Fibroblast of lung (primary cell): Measurements from ENCODE around the gene MYO3B. TPM values are rescaled to one million over a fixed set of nuclear protein-coding genes. Genes with fewer than 3 reads are reported as not detected.

ENCODE experiments used
- DNase-seq, 2 donors: peaks; one replicate each; pipeline versions ENCODE4 v3.0.0 to v3.0.0-alpha.2; 2010; ENCODE audit warnings: low read depth in 2 of 2
- H2AFZ ChIP-seq: 2 replicates; pipeline ENCODE4 v1.5.1; 2012; ENCODE audit warnings: low read length, control low read depth, inconsistent platforms
- H3K27ac ChIP-seq: 2 replicates; pipeline ENCODE4 v1.5.1; 2011; ENCODE audit warnings: low read length, control low read depth; ENCODE audit not compliant: insufficient read depth
- H3K27me3 ChIP-seq: 2 replicates; pipeline ENCODE4 v1.5.1; 2011; ENCODE audit warnings: mild to moderate bottlenecking, low read length; ENCODE audit not compliant: control insufficient read depth, insufficient read depth
- H3K36me3 ChIP-seq: 2 replicates; pipeline ENCODE4 v1.5.1; 2011; ENCODE audit warnings: low read length; ENCODE audit not compliant: control insufficient read depth, insufficient read depth
- H3K4me1 ChIP-seq: 2 replicates; pipeline ENCODE4 v1.5.1; 2011; ENCODE audit warnings: low read length; ENCODE audit not compliant: control insufficient read depth, insufficient read depth; ENCODE audit errors: extremely low read depth
- H3K4me2 ChIP-seq: 2 replicates; pipeline ENCODE4 v1.5.1; 2011; ENCODE audit warnings: low read length, control low read depth; ENCODE audit not compliant: insufficient read depth; ENCODE audit errors: extremely low read depth
- H3K4me3 ChIP-seq, 4 experiments: fragments of 200-600 bp in 1 of 4; sonication (generic) in 1 of 4; replicated peaks in 1 of 4; 2 replicates each; pipeline ENCODE4 v1.5.1; 2011 to 2016; ENCODE audit warnings: low read length in 4 of 4, low read depth in 3 of 4, mild to moderate bottlenecking in 3 of 4, control low read depth in 2 of 4, inconsistent platforms in 1 of 4, mixed read lengths in 1 of 4; ENCODE audit not compliant: insufficient read depth in 1 of 4; ENCODE audit errors: control extremely low read depth in 1 of 4
- H3K79me2 ChIP-seq: 2 replicates; pipeline ENCODE4 v1.5.1; 2012; ENCODE audit warnings: mild to moderate bottlenecking, low read length, inconsistent platforms; ENCODE audit not compliant: control insufficient read depth, insufficient read depth
- H3K9ac ChIP-seq: 2 replicates; pipeline ENCODE4 v1.5.1; 2011; ENCODE audit warnings: mild to moderate bottlenecking, low read length, control low read depth; ENCODE audit not compliant: insufficient read depth
- H3K9me3 ChIP-seq: 2 replicates; pipeline ENCODE4 v1.5.1; 2012; ENCODE audit warnings: low read depth, low read length; ENCODE audit not compliant: control insufficient read depth, insufficient read depth
- H4K20me1 ChIP-seq: 2 replicates; pipeline ENCODE4 v1.5.1; 2011; ENCODE audit warnings: low read length; ENCODE audit not compliant: control insufficient read depth, insufficient read depth; ENCODE audit errors: extremely low read depth
- EZH2 ChIP-seq: IDR thresholded peaks from 2 replicates; pipeline ENCODE4 v1.5.1; 2012; ENCODE audit warnings: low read length, control low read depth, mild to moderate bottlenecking; ENCODE audit errors: missing control alignments
- polyA plus RNA-seq, 2 donors: library from polyadenylated mRNA; depleted of rRNA in 1 of 2; stranded (reverse) in 1 of 2; unstranded in 1 of 2; fragments of >200 nt; gene quantifications; 2 replicates each; pipeline ENCODE4 v1.2.1, GENCODE V29; 2011 to 2012; ENCODE audit warnings: missing spikeins in 1 of 2
- total RNA-seq: library from RNA; depleted of rRNA; stranded (reverse); fragments of >200 nt; gene quantifications from 2 replicates; pipeline ENCODE4 v1.2.1, GENCODE V29; 2014
- TF ChIP-seq, protein P1 (sequence below), 2 donors: IDR thresholded peaks in 1 of 2; conservative IDR thresholded peaks in 1 of 2; 1 replicate in 1 of 2; 2 replicates in 1 of 2; pipeline ENCODE4 v1.5.1; 2011 to 2012; ENCODE audit warnings: low read length in 2 of 2, control low read depth in 1 of 2, inconsistent platforms in 1 of 2, low read depth in 1 of 2, mild to moderate bottlenecking in 1 of 2

MYO3B gene
- total and polyA plus RNA-seq, 2 donors (not counting 1 experiment from before 2014, with no cell fraction given), result 0.06 to 0.50 TPM

- no peak overlapping the region for H3K27ac ChIP-seq
- no peaks in the 10 kb centered on the region for H3K9me3 ChIP-seq
- no peak overlapping the region for H3K9ac ChIP-seq
- no peak for DNase-seq
- H2AFZ ChIP-seq, result no peak overlapping the region
- no peaks in the 10 kb centered on the region for H3K36me3 ChIP-seq
- TF ChIP-seq EZH2, result no peak
- TF ChIP-seq, protein P1, sequence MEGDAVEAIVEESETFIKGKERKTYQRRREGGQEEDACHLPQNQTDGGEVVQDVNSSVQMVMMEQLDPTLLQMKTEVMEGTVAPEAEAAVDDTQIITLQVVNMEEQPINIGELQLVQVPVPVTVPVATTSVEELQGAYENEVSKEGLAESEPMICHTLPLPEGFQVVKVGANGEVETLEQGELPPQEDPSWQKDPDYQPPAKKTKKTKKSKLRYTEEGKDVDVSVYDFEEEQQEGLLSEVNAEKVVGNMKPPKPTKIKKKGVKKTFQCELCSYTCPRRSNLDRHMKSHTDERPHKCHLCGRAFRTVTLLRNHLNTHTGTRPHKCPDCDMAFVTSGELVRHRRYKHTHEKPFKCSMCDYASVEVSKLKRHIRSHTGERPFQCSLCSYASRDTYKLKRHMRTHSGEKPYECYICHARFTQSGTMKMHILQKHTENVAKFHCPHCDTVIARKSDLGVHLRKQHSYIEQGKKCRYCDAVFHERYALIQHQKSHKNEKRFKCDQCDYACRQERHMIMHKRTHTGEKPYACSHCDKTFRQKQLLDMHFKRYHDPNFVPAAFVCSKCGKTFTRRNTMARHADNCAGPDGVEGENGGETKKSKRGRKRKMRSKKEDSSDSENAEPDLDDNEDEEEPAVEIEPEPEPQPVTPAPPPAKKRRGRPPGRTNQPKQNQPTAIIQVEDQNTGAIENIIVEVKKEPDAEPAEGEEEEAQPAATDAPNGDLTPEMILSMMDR (conservative IDR thresholded peaks at IDR 0.05 in 1 of 2, IDR thresholded peaks at IDR 0.05 in 1 of 2; ENCODE audit: low read depth in 1 of 2, low read length in 2 of 2), result no peak
- H3K4me2 ChIP-seq, result no peak overlapping the region
- no peak overlapping the region for H3K4me3 ChIP-seq
- no peaks in the 10 kb centered on the region for H3K79me2 ChIP-seq
- H3K4me1 ChIP-seq, result no peaks in the 10 kb centered on the region
- peaks cover 3% of the 10 kb centered on the region for H3K27me3 ChIP-seq
- no peaks in the 10 kb centered on the region for H4K20me1 ChIP-seq
These were observed 60.8 kb downstream of the MYO3B start for GRCh38 chr2:170238776-170239175.

DNA sequence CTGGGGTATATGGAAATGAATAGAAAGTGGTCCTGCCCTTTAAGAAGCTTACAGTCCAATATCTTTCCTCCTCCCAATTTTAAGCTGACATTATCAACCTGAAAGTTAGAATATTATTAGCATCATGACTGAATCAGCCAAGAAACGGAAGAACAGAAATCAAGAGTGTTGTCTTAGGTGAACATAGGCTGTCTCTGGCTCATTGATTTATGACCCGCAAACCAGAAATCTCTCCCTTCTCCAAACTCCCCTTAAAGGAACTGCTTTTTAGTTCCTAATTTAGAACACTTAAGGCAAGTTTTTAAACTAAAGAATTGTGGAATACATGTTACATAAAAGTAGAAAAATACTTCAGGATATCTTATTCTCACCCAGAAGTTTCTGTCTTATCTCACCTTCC lies 62.7 kb downstream of the MYO3B start:
- Histone ChIP-seq H3K9ac (no peak overlapping the region), H4K20me1 (no peaks in the 10 kb centered on the region), H2AFZ (no peak overlapping the region), H3K9me3 (no peaks in the 10 kb centered on the region), H3K4me2 (no peak overlapping the region), H3K27ac (no peak overlapping the region), H3K79me2 (no peaks in the 10 kb centered on the region), H3K27me3 (peaks cover 5% of the 10 kb centered on the region), H3K4me3 (no peak overlapping the region), H3K36me3 (no peaks in the 10 kb centered on the region), H3K4me1 (no peaks in the 10 kb centered on the region)
- TF ChIP-seq EZH2, result no peak
- TF ChIP-seq, protein P1 (conservative IDR thresholded peaks at IDR 0.05 in 1 of 2, IDR thresholded peaks at IDR 0.05 in 1 of 2; ENCODE audit: low read depth in 1 of 2, low read length in 2 of 2), result no peak
- no peak for DNase-seq

- Histone ChIP-seq H3K79me2 (no peaks in the 10 kb centered on the region), H3K4me1 (no peaks in the 10 kb centered on the region), H3K4me3 (no peak overlapping the region), H3K4me2 (no peak overlapping the region), H3K9ac (no peak overlapping the region), H3K36me3 (no peaks in the 10 kb centered on the region), H2AFZ (no peak overlapping the region), H3K27ac (no peak overlapping the region), H4K20me1 (no peaks in the 10 kb centered on the region), H3K9me3 (no peaks in the 10 kb centered on the region), H3K27me3 (peaks cover 5% of the 10 kb centered on the region)
- DNase-seq, result no peak
- no peak for TF ChIP-seq EZH2
- TF ChIP-seq, protein P1 (conservative IDR thresholded peaks at IDR 0.05 in 1 of 2, IDR thresholded peaks at IDR 0.05 in 1 of 2; ENCODE audit: low read depth in 1 of 2, low read length in 2 of 2), result no peak
These were observed 63.8 kb downstream of the MYO3B start for GRCh38 chr2:170241756-170242155.
